RKO (cell line): ENCODE measurements around the gene MYLK2.

Experiments
- DNase-seq: peaks from one replicate; pipeline ENCODE4 v3.0.0-alpha.2; 2016; ENCODE audit warnings: low spot score

MYLK2 gene

GRCh38 chr20:31872406-31872805 is 53.2 kb downstream of the MYLK2 start:
- DNase-seq = no peak

DNA sequence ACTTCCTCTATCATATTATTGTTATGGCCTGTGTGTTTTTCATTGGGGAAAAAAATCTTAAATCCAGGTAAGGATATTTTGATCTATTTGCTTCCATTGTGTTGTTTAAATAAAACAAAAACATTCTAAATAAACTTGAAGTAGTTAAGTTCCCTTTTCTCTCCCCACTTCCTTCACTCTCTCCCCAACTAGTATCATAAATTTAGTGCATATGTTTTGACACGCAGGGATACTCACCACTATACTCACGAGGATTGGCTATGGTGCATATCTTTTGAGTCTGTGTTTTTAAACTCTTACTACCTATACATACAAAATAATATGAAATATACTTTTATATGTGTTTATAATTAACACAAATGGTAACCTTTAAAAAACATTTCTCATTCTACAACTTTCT is 56.5 kb downstream of the MYLK2 start:
- DNase-seq = no peak

- no peak for DNase-seq
Measured at GRCh38 chr20:31877684-31878083, 58.5 kb downstream of the MYLK2 start.

DNA sequence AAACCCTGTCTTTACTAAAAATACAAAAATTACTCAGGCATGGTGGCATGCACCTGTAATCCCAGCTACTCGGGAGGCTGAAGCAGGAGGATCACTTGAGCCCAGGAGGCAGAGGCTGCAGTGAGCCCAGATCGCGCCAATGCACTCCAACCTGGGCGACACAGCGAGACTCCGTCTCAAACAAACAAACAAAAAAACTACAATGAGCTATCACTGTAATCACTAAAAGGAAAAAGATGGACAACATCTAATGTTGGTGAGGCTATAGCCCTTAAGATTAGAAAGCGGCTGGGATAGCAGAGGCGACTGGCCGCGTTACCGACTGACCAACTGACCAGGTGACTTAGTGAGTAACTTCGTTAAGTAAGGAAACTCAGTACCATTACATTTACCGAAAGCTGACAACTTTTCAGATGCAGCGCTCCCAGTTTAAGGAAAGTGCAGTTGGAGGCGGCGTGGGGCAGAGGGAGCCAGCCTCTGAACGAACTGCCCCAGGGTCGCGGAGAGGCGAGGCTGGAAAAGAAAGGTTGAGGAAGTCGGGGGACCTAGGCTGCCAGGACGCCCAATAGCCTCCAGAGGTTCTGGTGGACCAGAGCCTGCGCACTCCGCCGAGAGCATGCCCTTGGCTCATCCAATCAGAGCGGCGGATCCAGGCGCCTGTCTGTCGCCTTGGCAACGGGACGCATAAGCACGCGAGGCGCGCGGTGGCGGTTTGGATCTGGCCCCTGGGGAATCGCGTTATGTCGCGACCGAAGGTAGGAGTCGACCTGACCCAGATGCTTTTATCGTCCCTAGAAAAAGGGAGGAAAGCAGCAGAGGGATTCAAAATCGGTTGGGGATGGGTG is 60.2 kb downstream of the MYLK2 start:
- peak; percentile 99 for DNase-seq

DNA sequence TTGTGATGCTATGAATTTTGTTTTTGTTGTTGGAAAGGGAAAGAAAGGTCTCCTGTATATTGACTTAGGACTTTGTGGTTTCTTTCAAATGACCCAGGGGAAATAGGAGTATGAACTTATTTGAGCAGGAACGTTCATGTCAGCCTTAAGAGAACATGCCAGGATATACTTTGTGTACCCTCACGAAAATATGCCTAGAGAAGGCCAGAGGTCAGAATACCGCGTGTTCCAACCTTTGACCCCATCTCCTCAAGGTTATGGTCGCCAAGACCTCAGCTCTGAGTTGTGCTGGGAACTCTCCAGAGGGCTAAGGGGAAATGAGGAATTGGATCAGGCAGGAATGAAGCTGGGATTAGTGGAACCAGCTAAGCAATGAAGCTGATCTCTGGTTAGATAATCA is 62.8 kb downstream of the MYLK2 start:
- DNase-seq = no peak

DNA sequence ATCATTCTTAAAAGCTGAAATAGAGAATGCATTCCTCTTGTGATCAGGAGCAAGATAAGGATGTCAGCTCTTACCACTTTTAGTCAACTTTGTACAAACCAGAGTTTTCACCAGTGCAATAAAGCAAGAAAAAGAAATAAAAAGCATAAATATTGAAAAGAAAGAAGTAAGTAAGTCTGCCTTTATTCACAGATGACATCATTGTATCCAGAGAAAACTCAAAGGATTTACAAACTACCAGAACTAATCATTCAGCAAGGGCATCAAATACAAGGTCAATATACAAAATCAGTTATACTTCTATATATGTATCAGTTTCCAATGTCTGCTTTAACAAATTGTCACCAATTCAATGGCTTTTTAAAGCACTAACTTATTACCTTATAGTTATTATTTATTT is 64.7 kb downstream of the MYLK2 start:
- no peak for DNase-seq
